MM.1S (cell line): ENCODE results near the gene OXCT1.
A peak's percentile ranks its signal among the peaks of the same experiment; 100 is the strongest.

Experiments used
- EZH2 ChIP-seq: fragments of 300-600 bp; sonication (generic); optimal IDR thresholded peaks from 2 replicates; pipeline ENCODE3; 2017; ENCODE audit warnings: low read depth, mild to moderate bottlenecking, antibody characterized with exemption, low read length, mixed read lengths
- TF ChIP-seq, protein P1 (sequence below): fragments of 300-600 bp; sonication (generic); IDR thresholded peaks from 2 replicates; pipeline ENCODE4 v1.5.1; 2016; ENCODE audit warnings: antibody characterized with exemption, low read length, mixed read lengths

DNA sequence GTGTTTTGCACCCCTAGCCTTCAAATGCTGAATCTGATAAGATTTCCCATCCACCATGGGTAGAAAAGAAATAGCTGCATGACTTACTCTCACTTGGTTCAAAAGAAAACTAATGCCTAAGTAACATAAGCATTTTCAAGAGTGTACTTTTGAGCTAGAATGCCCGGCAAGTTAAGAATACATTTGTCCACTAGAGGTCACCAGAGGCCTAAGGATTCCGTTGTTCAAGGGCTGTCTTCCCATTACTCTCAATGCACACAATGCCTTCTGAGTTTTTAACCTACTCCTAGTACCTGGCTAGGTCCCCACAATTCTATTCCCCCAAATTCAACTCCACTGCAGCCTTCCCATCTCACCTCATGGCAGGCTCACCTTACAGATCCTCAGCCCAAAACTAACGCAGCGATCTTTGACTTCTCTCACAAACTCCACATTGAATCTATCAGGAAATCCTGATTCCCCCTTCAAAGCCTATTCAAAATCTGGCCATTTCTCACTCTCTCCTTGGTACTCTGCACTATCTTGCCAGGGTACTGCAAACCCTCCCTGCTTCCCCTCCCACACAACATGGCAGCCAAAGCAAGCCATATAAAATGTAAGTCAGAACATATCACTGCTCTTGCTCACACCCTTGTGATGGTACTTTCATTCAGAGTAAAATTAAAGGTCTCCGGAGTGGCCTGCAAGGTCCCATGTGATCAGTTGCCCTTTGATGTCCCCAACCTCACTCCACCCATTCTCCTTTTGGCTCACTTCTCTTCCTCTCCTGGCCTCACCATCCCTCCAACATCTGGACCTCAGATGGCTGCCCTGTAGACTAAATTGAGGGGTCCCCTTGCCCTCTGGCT, 13.4 kb downstream of the OXCT1 start:
- TF ChIP-seq, protein P1, sequence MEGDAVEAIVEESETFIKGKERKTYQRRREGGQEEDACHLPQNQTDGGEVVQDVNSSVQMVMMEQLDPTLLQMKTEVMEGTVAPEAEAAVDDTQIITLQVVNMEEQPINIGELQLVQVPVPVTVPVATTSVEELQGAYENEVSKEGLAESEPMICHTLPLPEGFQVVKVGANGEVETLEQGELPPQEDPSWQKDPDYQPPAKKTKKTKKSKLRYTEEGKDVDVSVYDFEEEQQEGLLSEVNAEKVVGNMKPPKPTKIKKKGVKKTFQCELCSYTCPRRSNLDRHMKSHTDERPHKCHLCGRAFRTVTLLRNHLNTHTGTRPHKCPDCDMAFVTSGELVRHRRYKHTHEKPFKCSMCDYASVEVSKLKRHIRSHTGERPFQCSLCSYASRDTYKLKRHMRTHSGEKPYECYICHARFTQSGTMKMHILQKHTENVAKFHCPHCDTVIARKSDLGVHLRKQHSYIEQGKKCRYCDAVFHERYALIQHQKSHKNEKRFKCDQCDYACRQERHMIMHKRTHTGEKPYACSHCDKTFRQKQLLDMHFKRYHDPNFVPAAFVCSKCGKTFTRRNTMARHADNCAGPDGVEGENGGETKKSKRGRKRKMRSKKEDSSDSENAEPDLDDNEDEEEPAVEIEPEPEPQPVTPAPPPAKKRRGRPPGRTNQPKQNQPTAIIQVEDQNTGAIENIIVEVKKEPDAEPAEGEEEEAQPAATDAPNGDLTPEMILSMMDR: peak; percentile 77
- TF ChIP-seq EZH2: no peak
